ENCODE data around the gene PROCA1. TPM values are rescaled to one million over a fixed set of nuclear protein-coding genes. Genes with fewer than 3 reads are reported as not detected.
"Not testable (repeated sequence)": the region's sequence is repeated elsewhere in the genome, so short reads cannot be mapped to it uniquely, and the experiment has no call there.

Gene PROCA1
- total RNA-seq, 2 experiments from 2014 or later: 3.1 to 3.9 TPM

- no peak for DNase-seq
- peaks cover 30% of the 10 kb centered on the region for H3K36me3 Mint-ChIP-seq
- no peaks in the 10 kb centered on the region for H3K4me1 Mint-ChIP-seq
- no peak overlapping the region for H3K4me3 Mint-ChIP-seq
- H3K9me3 Mint-ChIP-seq: no peaks in the 10 kb centered on the region
- H3K27ac Mint-ChIP-seq: no peak overlapping the region
- H3K27me3 Mint-ChIP-seq: no peaks in the 10 kb centered on the region
Observed at GRCh38 chr17:28689011-28689410, 22.7 kb downstream of the PROCA1 start.

- Mint-ChIP-seq H3K27ac (no peak overlapping the region), H3K36me3 (peaks cover 30% of the 10 kb centered on the region), H3K4me3 (no peak overlapping the region), H3K4me1 (no peaks in the 10 kb centered on the region), H3K27me3 (no peaks in the 10 kb centered on the region), H3K9me3 (no peaks in the 10 kb centered on the region)
- DNase-seq: no peak
Observed at GRCh38 chr17:28688481-28688880, 23.2 kb downstream of the PROCA1 start.

GRCh38 chr17:28686296-28686695, 25.4 kb downstream of the PROCA1 start:
- no peaks in the 10 kb centered on the region for H3K4me1 Mint-ChIP-seq
- no peaks in the 10 kb centered on the region for H3K27me3 Mint-ChIP-seq
- DNase-seq: no peak
- no peak overlapping the region for H3K4me3 Mint-ChIP-seq
- no peaks in the 10 kb centered on the region for H3K9me3 Mint-ChIP-seq
- no peak overlapping the region for H3K27ac Mint-ChIP-seq
- H3K36me3 Mint-ChIP-seq: peaks cover 32% of the 10 kb centered on the region

GRCh38 chr17:28685366-28685765, 26.3 kb downstream of the PROCA1 start:
- H3K36me3 Mint-ChIP-seq: peaks cover 34% of the 10 kb centered on the region

GRCh38 chr17:28684963-28685362, 26.7 kb downstream of the PROCA1 start:
- H3K27ac Mint-ChIP-seq: no peak overlapping the region
- H3K27me3 Mint-ChIP-seq: no peaks in the 10 kb centered on the region
- DNase-seq: no peak
- H3K36me3 Mint-ChIP-seq: peaks cover 34% of the 10 kb centered on the region
- no peaks in the 10 kb centered on the region for H3K9me3 Mint-ChIP-seq
- no peak overlapping the region for H3K4me3 Mint-ChIP-seq
- H3K4me1 Mint-ChIP-seq: no peaks in the 10 kb centered on the region

More at GRCh38 chr17:28685366-28685765, 26.3 kb downstream of the PROCA1 start:
- no peaks in the 10 kb centered on the region for H3K27me3 Mint-ChIP-seq
- no peak overlapping the region for H3K4me3 Mint-ChIP-seq
- DNase-seq: no peak
- no peak overlapping the region for H3K27ac Mint-ChIP-seq
- no peaks in the 10 kb centered on the region for H3K9me3 Mint-ChIP-seq
- H3K4me1 Mint-ChIP-seq: no peaks in the 10 kb centered on the region

GRCh38 chr17:28682655-28683054, 29.0 kb downstream of the PROCA1 start:
- no peak overlapping the region for H3K27ac Mint-ChIP-seq
- no peaks in the 10 kb centered on the region for H3K27me3 Mint-ChIP-seq
- no peaks in the 10 kb centered on the region for H3K4me1 Mint-ChIP-seq
- H3K4me3 Mint-ChIP-seq: no peak overlapping the region
- DNase-seq: no peak
- peaks cover 26% of the 10 kb centered on the region for H3K36me3 Mint-ChIP-seq
- no peaks in the 10 kb centered on the region for H3K9me3 Mint-ChIP-seq

GRCh38 chr17:28675980-28676379, 35.7 kb downstream of the PROCA1 start:
- Mint-ChIP-seq H3K4me1 (no peaks in the 10 kb centered on the region), H3K27me3 (no peaks in the 10 kb centered on the region), H3K4me3 (no peak overlapping the region), H3K9me3 (no peaks in the 10 kb centered on the region), H3K27ac (no peak overlapping the region), H3K36me3 (peaks cover 39% of the 10 kb centered on the region)
- no peak for DNase-seq

GRCh38 chr17:28675490-28675889, 36.2 kb downstream of the PROCA1 start:
- H3K36me3 Mint-ChIP-seq: peaks cover 42% of the 10 kb centered on the region
- H3K27ac Mint-ChIP-seq: no peak overlapping the region
- DNase-seq: no peak
- no peaks in the 10 kb centered on the region for H3K4me1 Mint-ChIP-seq
- no peak overlapping the region for H3K4me3 Mint-ChIP-seq
- no peaks in the 10 kb centered on the region for H3K27me3 Mint-ChIP-seq
- H3K9me3 Mint-ChIP-seq: no peaks in the 10 kb centered on the region

- H3K4me1 Mint-ChIP-seq: peaks cover 20% of the 10 kb centered on the region
- no peak for DNase-seq
- H3K36me3 Mint-ChIP-seq: peaks cover 37% of the 10 kb centered on the region
- H3K27ac Mint-ChIP-seq: no peak overlapping the region
- no peaks in the 10 kb centered on the region for H3K27me3 Mint-ChIP-seq
- no peaks in the 10 kb centered on the region for H3K9me3 Mint-ChIP-seq
- H3K4me3 Mint-ChIP-seq: no peak overlapping the region
Observed at GRCh38 chr17:28669918-28670317, 41.8 kb downstream of the PROCA1 start.

- Mint-ChIP-seq H3K4me3 (no peak overlapping the region), H3K27me3 (no peaks in the 10 kb centered on the region), H3K4me1 (peaks cover 37% of the 10 kb centered on the region), H3K27ac (no peak overlapping the region), H3K36me3 (peaks cover 38% of the 10 kb centered on the region), H3K9me3 (no peaks in the 10 kb centered on the region)
- DNase-seq: no peak
Observed at GRCh38 chr17:28667870-28668269, 43.8 kb downstream of the PROCA1 start.

- no peak for DNase-seq
- Mint-ChIP-seq H3K4me3 (no peak overlapping the region), H3K27me3 (no peaks in the 10 kb centered on the region), H3K36me3 (peaks cover 27% of the 10 kb centered on the region), H3K4me1 (peaks cover 42% of the 10 kb centered on the region), H3K9me3 (no peaks in the 10 kb centered on the region), H3K27ac (no peak overlapping the region)
Observed at GRCh38 chr17:28665994-28666393, 45.7 kb downstream of the PROCA1 start.

- Mint-ChIP-seq H3K4me3 (peak overlapping the region; percentile 99), H3K27me3 (no peaks in the 10 kb centered on the region), H3K36me3 (peaks cover 37% of the 10 kb centered on the region), H3K4me1 (peaks cover 48% of the 10 kb centered on the region), H3K9me3 (no peaks in the 10 kb centered on the region), H3K27ac (peak overlapping the region; percentile 98)
- no peak for DNase-seq
Observed at GRCh38 chr17:28663723-28664122, 48.0 kb downstream of the PROCA1 start.

- H3K27ac Mint-ChIP-seq: peak overlapping the region; percentile 98
- DNase-seq: no peak
- H3K36me3 Mint-ChIP-seq: peaks cover 41% of the 10 kb centered on the region
- H3K4me1 Mint-ChIP-seq: peaks cover 41% of the 10 kb centered on the region
- no peaks in the 10 kb centered on the region for H3K27me3 Mint-ChIP-seq
- peak overlapping the region; percentile 99 for H3K4me3 Mint-ChIP-seq
- no peaks in the 10 kb centered on the region for H3K9me3 Mint-ChIP-seq
Observed at GRCh38 chr17:28662527-28662829, 49.2 kb downstream of the PROCA1 start.

- peaks cover 40% of the 10 kb centered on the region for H3K4me1 Mint-ChIP-seq
- no peaks in the 10 kb centered on the region for H3K9me3 Mint-ChIP-seq
- no peaks in the 10 kb centered on the region for H3K27me3 Mint-ChIP-seq
- H3K36me3 Mint-ChIP-seq: peaks cover 40% of the 10 kb centered on the region
- peak within 1 kb of the TSS; percentile 99 for H3K4me3 Mint-ChIP-seq
- peak within 1 kb of the TSS; percentile 98 for H3K27ac Mint-ChIP-seq
- peak; percentile 93 for DNase-seq
Observed at GRCh38 chr17:28661635-28662526, 49.8 kb downstream of the PROCA1 start, which contains the start of the genes SDF2 and SUPT6H. TSS of gene SDF2 (minus strand) at chr17:28661906. CDS start at chr17:28661876, 30 bp downstream. TSS of gene SUPT6H (plus strand) at chr17:28662205. CDS start at chr17:28673402, 11,197 bp downstream.

- DNase-seq, H3K4me3 Mint-ChIP-seq, H3K27me3 Mint-ChIP-seq, H3K27ac Mint-ChIP-seq, H3K9me3 Mint-ChIP-seq: not testable (repeated sequence)
- H3K36me3 Mint-ChIP-seq: peaks cover 29% of the 10 kb centered on the region
- peaks cover 36% of the 10 kb centered on the region for H3K4me1 Mint-ChIP-seq
Observed at GRCh38 chr17:28659497-28659881, 52.2 kb downstream of the PROCA1 start.
